ENCODE data around the gene KIR3DL1.
"Not testable (repeated sequence)": the region's sequence is repeated elsewhere in the genome, so short reads cannot be mapped to it uniquely, and the experiment has no call there.

Gene KIR3DL1

DNA sequence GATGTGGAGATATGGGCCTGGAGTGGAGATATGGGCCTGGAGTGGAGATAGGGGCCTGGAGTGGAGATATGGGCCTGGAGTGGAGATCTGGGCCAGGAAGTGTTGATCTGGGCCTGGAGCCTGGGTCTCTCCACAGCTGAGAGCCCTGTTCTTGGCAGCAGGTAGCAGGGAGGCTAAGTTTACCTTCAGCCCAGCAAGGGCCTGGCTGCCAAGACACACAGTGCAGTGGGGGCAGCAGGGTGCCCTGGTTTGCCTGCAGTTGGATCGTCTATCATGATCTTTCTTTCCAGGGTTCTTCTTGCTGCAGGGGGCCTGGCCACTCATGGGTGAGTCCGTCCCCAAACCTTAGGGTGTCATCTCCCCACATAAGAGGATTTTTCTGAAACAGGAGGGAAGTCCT is 34.7 kb downstream of the KIR3DL1 start:
- H3K4me3 ChIP-seq (ENCODE audit: low read depth, low read length) = no peak overlapping the region
- no peak for DNase-seq (ENCODE audit: low read depth)
- no peak for TF ChIP-seq CTCF (conservative IDR thresholded peaks at IDR 0.05; ENCODE audit: low read depth, low read length)

- no peak for DNase-seq (ENCODE audit: low read depth)
- TF ChIP-seq CTCF (conservative IDR thresholded peaks at IDR 0.05; ENCODE audit: low read depth, low read length) = no peak
- no peak overlapping the region for H3K4me3 ChIP-seq (ENCODE audit: low read depth, low read length)
Observed at GRCh38 chr19:54851353-54851752, 35.1 kb downstream of the KIR3DL1 start.

DNA sequence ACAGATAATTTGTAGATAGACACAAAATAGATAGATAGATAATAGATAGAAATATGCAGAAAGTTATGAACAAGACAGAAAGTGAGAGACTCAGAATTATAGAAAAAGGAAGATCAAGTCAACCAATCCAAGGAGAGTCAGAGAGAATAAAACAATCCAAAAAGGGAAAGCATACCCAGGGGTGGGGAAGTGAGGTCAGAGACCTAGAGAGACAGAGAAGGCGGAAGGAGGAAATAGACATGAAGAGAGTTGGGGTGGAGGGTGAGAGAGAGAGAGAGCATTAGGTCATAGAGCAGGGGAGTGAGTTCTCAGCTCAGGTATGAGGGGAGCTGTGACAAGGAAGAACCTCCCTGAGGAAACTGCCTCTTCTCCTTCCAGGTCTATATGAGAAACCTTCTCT is 39.0 kb downstream of the KIR3DL1 start:
- not testable (repeated sequence) for H3K4me3 ChIP-seq (ENCODE audit: low read depth, low read length); DNase-seq (ENCODE audit: low read depth)

GRCh38 chr19:54858476-54858875 is 42.2 kb downstream of the KIR3DL1 start:
- not testable (repeated sequence) for DNase-seq (ENCODE audit: low read depth); H3K4me3 ChIP-seq (ENCODE audit: low read depth, low read length)

DNA sequence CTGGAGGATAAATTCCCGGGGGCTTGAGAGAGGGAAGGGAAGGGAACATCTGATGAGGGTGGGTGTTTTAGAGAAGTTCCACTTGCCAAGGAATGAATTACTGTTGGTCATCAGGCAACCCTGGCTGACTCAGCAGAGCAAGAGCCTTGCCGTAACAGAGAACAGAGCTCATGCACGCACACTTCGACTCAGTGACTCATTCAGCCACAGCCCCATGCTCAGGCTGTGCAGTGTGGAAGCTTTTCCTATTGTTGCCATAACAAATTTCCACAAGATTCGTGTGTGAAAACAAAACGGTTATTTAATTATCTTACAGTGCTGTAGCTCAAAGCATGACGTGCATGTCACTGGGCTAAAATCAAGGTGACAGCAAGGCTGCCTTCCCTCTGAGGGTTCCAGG is 43.2 kb downstream of the KIR3DL1 start:
- not testable (repeated sequence) for H3K4me3 ChIP-seq (ENCODE audit: low read depth, low read length); DNase-seq (ENCODE audit: low read depth)

- H3K4me3 ChIP-seq (ENCODE audit: low read depth, low read length); DNase-seq (ENCODE audit: low read depth): not testable (repeated sequence)
Observed at GRCh38 chr19:54863459-54863858, 47.2 kb downstream of the KIR3DL1 start.

GRCh38 chr19:54871696-54872095 is 55.4 kb downstream of the KIR3DL1 start:
- H3K4me3 ChIP-seq (ENCODE audit: low read depth, low read length) = no peak overlapping the region
- TF ChIP-seq CTCF (conservative IDR thresholded peaks at IDR 0.05; ENCODE audit: low read depth, low read length) = no peak
- no peak for DNase-seq (ENCODE audit: low read depth)

- DNase-seq (ENCODE audit: low read depth) = no peak
- TF ChIP-seq CTCF (conservative IDR thresholded peaks at IDR 0.05; ENCODE audit: low read depth, low read length) = no peak
- no peak within 1 kb of the TSS for H3K4me3 ChIP-seq (ENCODE audit: low read depth, low read length)
Observed at GRCh38 chr19:54873990-54874389, 57.7 kb downstream of the KIR3DL1 start, which contains the start of gene FCAR. TSS of gene FCAR (plus strand) at chr19:54874235. CDS start at chr19:54874290, 55 bp downstream.

DNA sequence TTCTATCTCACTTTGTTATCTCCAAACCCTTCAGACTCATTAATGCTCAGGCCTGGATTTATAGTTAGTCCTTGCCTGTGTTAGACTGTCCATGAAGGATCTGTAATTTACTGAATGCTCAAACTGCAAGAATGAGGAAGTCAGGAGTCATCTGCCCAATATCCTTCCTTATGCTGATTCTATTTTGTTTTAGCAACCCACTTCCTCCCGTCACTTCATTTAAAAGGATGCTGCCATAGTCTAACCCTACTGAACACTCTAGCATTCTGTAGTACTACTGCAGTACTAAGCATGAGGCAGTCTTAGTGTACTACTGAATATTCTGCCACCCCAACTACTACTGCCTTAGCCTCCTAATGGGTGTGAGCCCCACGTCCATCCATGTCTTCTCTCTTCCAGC is 59.2 kb downstream of the KIR3DL1 start:
- TF ChIP-seq CTCF (conservative IDR thresholded peaks at IDR 0.05; ENCODE audit: low read depth, low read length) = no peak
- H3K4me3 ChIP-seq (ENCODE audit: low read depth, low read length) = no peak overlapping the region
- no peak for DNase-seq (ENCODE audit: low read depth)

Measured in choroid plexus epithelial cell (primary cell).